Thyroid gland (tissue), 4 donors: Measurements from ENCODE around the gene SPEF2.

Experiments
- POLR2A ChIP-seq, 2 donors: fragments of 450-650 bp; IDR thresholded peaks; one replicate each; pipeline ENCODE4 v1.6.1; 2017; ENCODE audit warnings: antibody characterized with exemption in 2 of 2, mild to moderate bottlenecking in 2 of 2, moderate library complexity in 1 of 2
- TF ChIP-seq, protein P1 (sequence below), 6 experiments: fragments of 200-600 bp in 3 of 6; fragments of 450-650 bp in 3 of 6; sonication (generic) in 3 of 6; IDR thresholded peaks; one replicate each; pipeline ENCODE4 v1.5.1; 2016 to 2019; ENCODE audit warnings: antibody characterized with exemption in 6 of 6, mild to moderate bottlenecking in 2 of 6, inconsistent platforms in 1 of 6, moderate library complexity in 1 of 6

GRCh38 chr5:35668794-35669193, 51.1 kb downstream of the SPEF2 start:
- TF ChIP-seq, protein P1, sequence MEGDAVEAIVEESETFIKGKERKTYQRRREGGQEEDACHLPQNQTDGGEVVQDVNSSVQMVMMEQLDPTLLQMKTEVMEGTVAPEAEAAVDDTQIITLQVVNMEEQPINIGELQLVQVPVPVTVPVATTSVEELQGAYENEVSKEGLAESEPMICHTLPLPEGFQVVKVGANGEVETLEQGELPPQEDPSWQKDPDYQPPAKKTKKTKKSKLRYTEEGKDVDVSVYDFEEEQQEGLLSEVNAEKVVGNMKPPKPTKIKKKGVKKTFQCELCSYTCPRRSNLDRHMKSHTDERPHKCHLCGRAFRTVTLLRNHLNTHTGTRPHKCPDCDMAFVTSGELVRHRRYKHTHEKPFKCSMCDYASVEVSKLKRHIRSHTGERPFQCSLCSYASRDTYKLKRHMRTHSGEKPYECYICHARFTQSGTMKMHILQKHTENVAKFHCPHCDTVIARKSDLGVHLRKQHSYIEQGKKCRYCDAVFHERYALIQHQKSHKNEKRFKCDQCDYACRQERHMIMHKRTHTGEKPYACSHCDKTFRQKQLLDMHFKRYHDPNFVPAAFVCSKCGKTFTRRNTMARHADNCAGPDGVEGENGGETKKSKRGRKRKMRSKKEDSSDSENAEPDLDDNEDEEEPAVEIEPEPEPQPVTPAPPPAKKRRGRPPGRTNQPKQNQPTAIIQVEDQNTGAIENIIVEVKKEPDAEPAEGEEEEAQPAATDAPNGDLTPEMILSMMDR (IDR thresholded peaks at IDR 0.05), result no peak
- TF ChIP-seq POLR2A (IDR thresholded peaks at IDR 0.05), result no peak
